ENCODE data around the gene FAR2.
"Not testable (repeated sequence)": the region's sequence is repeated elsewhere in the genome, so short reads cannot be mapped to it uniquely, and the experiment has no call there.

FAR2 gene

DNA sequence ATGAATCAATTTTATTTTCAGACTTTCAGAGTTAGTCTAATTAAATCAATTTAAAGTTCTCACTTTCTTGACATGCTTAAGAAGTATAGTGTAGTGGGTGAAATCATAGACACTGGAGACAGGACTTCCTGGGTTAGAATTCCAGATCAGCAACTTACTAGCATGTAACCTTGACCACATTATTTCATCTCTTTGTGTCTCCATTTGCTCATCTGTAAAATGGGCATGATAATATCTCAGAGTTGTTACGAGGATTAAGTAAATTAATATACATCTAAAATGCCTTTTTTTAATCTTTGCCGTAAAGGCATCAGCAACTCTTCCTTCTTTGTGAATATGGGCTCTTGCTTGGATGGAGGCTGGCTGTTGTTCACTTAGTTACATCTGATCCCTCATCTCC lies 233.2 kb downstream of the FAR2 start:
- peak overlapping the region; percentile 99; the same call in 1 of the 2 replicates for H3K27ac ChIP-seq
- TF ChIP-seq, protein P1, sequence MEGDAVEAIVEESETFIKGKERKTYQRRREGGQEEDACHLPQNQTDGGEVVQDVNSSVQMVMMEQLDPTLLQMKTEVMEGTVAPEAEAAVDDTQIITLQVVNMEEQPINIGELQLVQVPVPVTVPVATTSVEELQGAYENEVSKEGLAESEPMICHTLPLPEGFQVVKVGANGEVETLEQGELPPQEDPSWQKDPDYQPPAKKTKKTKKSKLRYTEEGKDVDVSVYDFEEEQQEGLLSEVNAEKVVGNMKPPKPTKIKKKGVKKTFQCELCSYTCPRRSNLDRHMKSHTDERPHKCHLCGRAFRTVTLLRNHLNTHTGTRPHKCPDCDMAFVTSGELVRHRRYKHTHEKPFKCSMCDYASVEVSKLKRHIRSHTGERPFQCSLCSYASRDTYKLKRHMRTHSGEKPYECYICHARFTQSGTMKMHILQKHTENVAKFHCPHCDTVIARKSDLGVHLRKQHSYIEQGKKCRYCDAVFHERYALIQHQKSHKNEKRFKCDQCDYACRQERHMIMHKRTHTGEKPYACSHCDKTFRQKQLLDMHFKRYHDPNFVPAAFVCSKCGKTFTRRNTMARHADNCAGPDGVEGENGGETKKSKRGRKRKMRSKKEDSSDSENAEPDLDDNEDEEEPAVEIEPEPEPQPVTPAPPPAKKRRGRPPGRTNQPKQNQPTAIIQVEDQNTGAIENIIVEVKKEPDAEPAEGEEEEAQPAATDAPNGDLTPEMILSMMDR (IDR thresholded peaks at IDR 0.05): no peak
- no peak for TF ChIP-seq ZFX (IDR thresholded peaks at IDR 0.05; ENCODE audit: borderline replicate concordance)

DNA sequence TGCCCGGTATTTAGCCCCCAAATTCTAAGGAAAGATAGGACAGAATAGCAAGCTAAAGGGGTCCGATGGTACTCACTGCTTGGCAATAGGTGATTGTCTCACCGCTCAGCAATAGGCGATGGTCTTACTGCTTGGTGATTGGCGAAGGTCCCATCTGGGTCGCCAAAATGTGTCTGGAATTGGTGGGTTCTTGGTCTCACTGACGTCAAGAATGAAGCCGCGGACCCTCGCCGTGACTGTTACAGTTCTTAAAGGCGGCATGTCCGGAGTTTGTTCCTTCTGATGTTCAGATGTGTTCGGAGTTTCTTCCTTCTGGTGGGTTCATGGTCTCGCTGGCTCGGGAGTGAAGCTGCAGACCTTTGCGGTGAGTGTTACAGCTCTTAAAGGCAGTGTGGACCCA lies 236.1 kb downstream of the FAR2 start:
- not testable (repeated sequence) for H3K27ac ChIP-seq
